ENCODE results near the gene RASSF1. TPM values are rescaled to one million over a fixed set of nuclear protein-coding genes. Genes with fewer than 3 reads are reported as not detected.

Gene RASSF1
- total RNA-seq, 1 experiment from 2014 or later, result 14.7 TPM

DNA sequence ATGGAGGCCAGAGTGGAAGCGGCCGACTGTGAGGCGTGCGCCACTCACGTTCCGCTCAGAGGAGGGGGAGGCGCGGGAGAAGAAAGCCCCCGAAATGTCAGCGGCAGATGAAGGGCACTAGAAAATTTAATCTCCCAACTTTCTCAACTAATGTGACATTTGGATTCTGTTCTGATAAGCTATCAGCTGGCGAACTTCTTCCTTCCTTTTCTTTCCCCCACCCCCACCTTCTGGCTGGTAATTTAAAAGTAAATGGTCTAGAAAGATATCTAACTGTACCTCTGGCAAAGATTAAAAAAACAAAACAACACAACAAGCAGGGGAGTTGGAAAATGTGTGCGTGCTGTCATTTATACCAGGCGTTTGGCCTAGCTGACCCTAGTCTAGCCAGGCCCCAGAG lies 45.1 kb upstream of the RASSF1 start:
- no TSS peak for BruUV-seq (replicated peaks)
- TF ChIP-seq, protein P1, sequence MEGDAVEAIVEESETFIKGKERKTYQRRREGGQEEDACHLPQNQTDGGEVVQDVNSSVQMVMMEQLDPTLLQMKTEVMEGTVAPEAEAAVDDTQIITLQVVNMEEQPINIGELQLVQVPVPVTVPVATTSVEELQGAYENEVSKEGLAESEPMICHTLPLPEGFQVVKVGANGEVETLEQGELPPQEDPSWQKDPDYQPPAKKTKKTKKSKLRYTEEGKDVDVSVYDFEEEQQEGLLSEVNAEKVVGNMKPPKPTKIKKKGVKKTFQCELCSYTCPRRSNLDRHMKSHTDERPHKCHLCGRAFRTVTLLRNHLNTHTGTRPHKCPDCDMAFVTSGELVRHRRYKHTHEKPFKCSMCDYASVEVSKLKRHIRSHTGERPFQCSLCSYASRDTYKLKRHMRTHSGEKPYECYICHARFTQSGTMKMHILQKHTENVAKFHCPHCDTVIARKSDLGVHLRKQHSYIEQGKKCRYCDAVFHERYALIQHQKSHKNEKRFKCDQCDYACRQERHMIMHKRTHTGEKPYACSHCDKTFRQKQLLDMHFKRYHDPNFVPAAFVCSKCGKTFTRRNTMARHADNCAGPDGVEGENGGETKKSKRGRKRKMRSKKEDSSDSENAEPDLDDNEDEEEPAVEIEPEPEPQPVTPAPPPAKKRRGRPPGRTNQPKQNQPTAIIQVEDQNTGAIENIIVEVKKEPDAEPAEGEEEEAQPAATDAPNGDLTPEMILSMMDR (IDR thresholded peaks at IDR 0.05; ENCODE audit: unreplicated experiment), result no peak
- H3K27ac Mint-ChIP-seq (ENCODE audit: unreplicated experiment), result no peak overlapping the region
- H3K27me3 Mint-ChIP-seq (ENCODE audit: unreplicated experiment), result peaks cover 68% of the 10 kb centered on the region
- no peaks in the 10 kb centered on the region for H3K9me3 Mint-ChIP-seq (ENCODE audit: low read depth, unreplicated experiment)
- H3K4me3 Mint-ChIP-seq (ENCODE audit: low read depth, unreplicated experiment), result no peak overlapping the region
- H3K4me1 Mint-ChIP-seq (ENCODE audit: low read depth, unreplicated experiment), result no peaks in the 10 kb centered on the region
- H3K36me3 Mint-ChIP-seq (ENCODE audit: insufficient read depth, unreplicated experiment), result no peaks in the 10 kb centered on the region
- intact Hi-C loops (cut with micrococcal nuclease; ENCODE audit: unreplicated experiment), result no loop called here
- CTCF ChIA-PET, result no interaction called here
- no peak for DNase-seq

DNA sequence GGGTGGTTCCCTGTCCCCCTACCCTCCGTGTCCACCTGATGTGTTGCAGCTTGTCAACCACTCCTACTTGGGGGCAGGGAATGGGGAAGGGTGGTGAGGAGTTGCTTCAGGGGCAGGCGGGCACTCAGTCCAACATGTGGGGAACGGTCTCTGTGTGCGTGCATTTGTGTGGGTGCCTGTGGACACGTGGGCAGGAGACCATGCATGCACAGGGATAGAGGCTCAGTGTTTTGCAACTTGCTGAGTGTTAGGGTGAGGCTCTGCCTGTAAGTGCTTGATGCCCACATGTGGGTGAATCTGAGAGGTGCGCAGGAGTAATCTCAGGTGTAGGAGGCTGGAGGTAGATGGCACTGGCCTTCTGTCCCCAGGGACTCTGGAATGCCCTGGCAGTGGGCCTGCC lies 43.1 kb upstream of the RASSF1 start:
- intact Hi-C loops (cut with micrococcal nuclease; ENCODE audit: unreplicated experiment), result no loop called here
- peaks cover 89% of the 10 kb centered on the region for H3K27me3 Mint-ChIP-seq (ENCODE audit: unreplicated experiment)
- no peaks in the 10 kb centered on the region for H3K9me3 Mint-ChIP-seq (ENCODE audit: low read depth, unreplicated experiment)
- no peak overlapping the region for H3K27ac Mint-ChIP-seq (ENCODE audit: unreplicated experiment)
- TF ChIP-seq, protein P1 (IDR thresholded peaks at IDR 0.05; ENCODE audit: unreplicated experiment), result no peak
- BruUV-seq (replicated peaks), result no TSS peak
- no peak for DNase-seq
- H3K36me3 Mint-ChIP-seq (ENCODE audit: insufficient read depth, unreplicated experiment), result no peaks in the 10 kb centered on the region
- CTCF ChIA-PET, result no interaction called here
- no peaks in the 10 kb centered on the region for H3K4me1 Mint-ChIP-seq (ENCODE audit: low read depth, unreplicated experiment)
- H3K4me3 Mint-ChIP-seq (ENCODE audit: low read depth, unreplicated experiment), result no peak overlapping the region

DNA sequence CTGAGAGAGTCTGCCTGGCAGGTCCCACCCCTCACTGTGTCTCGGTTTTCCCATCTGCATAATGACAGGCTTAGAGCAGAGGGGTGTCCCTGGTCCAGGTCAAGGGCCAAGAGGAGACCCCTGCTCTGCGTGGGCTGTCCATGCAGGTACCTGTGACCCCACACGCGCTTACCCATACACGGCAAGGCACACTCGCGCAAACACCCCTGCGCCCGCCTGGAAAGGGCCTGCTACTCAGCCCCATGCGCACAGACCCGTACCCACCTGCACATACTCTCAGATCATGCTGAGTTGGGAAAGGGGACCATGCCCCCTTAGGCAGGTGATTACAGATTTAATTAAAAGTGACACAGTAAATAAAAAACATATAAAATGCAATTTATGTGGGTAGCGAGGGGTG lies 42.1 kb upstream of the RASSF1 start:
- Mint-ChIP-seq H3K27ac (ENCODE audit: unreplicated experiment) (no peak overlapping the region), H3K27me3 (ENCODE audit: unreplicated experiment) (peaks cover 98% of the 10 kb centered on the region), H3K9me3 (ENCODE audit: low read depth, unreplicated experiment) (no peaks in the 10 kb centered on the region), H3K36me3 (ENCODE audit: insufficient read depth, unreplicated experiment) (no peaks in the 10 kb centered on the region), H3K4me1 (ENCODE audit: low read depth, unreplicated experiment) (no peaks in the 10 kb centered on the region), H3K4me3 (ENCODE audit: low read depth, unreplicated experiment) (no peak overlapping the region)
- TF ChIP-seq, protein P1 (IDR thresholded peaks at IDR 0.05; ENCODE audit: unreplicated experiment), result no peak
- CTCF ChIA-PET, result no interaction called here
- DNase-seq, result no peak
- BruUV-seq (replicated peaks), result no TSS peak
- intact Hi-C loops (cut with micrococcal nuclease; ENCODE audit: unreplicated experiment), result no loop called here

DNA sequence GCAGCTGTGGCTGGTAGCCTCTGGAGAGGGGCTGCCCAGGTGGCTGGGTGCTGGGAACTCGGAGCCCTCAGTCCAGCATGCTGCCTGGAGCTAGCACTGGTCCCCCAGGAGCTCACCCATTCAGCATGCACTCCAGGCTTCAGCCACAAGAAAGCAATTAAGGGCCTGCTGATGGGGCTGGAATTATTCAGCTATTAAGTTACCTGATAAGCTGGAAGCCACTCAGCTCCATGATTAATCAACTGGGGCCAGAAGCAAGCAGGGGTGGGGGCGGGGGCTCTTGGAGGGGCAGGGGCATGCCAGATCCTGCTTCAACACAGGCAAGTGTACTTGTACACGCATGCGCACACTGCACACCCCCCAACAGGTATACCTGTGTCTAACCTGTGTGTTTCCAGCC lies 40.7 kb upstream of the RASSF1 start:
- TF ChIP-seq, protein P1 (IDR thresholded peaks at IDR 0.05; ENCODE audit: unreplicated experiment), result no peak
- Mint-ChIP-seq H3K36me3 (ENCODE audit: insufficient read depth, unreplicated experiment) (no peaks in the 10 kb centered on the region), H3K27me3 (ENCODE audit: unreplicated experiment) (peaks cover 96% of the 10 kb centered on the region), H3K9me3 (ENCODE audit: low read depth, unreplicated experiment) (no peaks in the 10 kb centered on the region), H3K4me3 (ENCODE audit: low read depth, unreplicated experiment) (no peak overlapping the region), H3K27ac (ENCODE audit: unreplicated experiment) (no peak overlapping the region), H3K4me1 (ENCODE audit: low read depth, unreplicated experiment) (no peaks in the 10 kb centered on the region)
- no TSS peak for BruUV-seq (replicated peaks)
- intact Hi-C loops (cut with micrococcal nuclease; ENCODE audit: unreplicated experiment), result no loop called here
- CTCF ChIA-PET, result interaction anchor here (0.6 to 1.1 kb wide), 5 partner anchors 10 to 258 kb away, joined by 3 to 4 read pairs (median 4); partner anchors contain the start of gene C3orf18
- no peak for DNase-seq
